HCT116 (cell line): Measurements from ENCODE around the gene TTC6. TPM values are rescaled to one million over a fixed set of nuclear protein-coding genes. Genes with fewer than 3 reads are reported as not detected.

Source experiments
- ATAC-seq: fragments of 200-7000 bp; cut with Tn5 transposase; 2 replicates; pipeline ENCODE4 v1.9.1; 2020; ENCODE audit warnings: mild to moderate bottlenecking, moderate library complexity
- BruUV-seq: library from RNA; stranded (reverse); fragments of 400-500 nt; replicated peaks from 2 replicates; lab custom pipeline; 2021; lab: Mats Ljungman, UMichigan
- CTCF ChIA-PET: fragments of 300-600 bp; sonication (Branson Sonifier 250); formaldehyde crosslinking; loops from one replicate; lab custom pipeline; 2021; ENCODE audit warnings: antibody characterized with exemption; lab: Charles Lee
- POLR2A ChIA-PET: fragments of 300-600, 350-600 bp; sonication (Branson Sonifier 250); formaldehyde crosslinking; loops from one replicate; lab custom pipeline; 2021; ENCODE audit warnings: antibody characterized with exemption; lab: Charles Lee
- RAD21 ChIA-PET, 2 experiments: fragments of 300-600 bp; sonication (Branson Sonifier 250); formaldehyde crosslinking; loops; one replicate each; lab custom pipeline; 2023; ENCODE audit warnings: low total read pairs in 2 of 2; ENCODE audit not compliant: uncharacterized antibody in 2 of 2, unreplicated experiment in 2 of 2, low non-redundant PET in 1 of 2; lab: Charles Lee
- DNase-seq: peaks from one replicate; pipeline ENCODE4 v3.0.0-alpha.2; 2010; ENCODE audit warnings: low read depth, low spot score
- H2AFZ ChIP-seq: fragments of 200-600 bp; shearing (Covaris generic), sonication (generic); 2 replicates; pipeline ENCODE4 v1.6.1; 2017; ENCODE audit warnings: low read depth, mixed run types, mixed read lengths, antibody characterized with exemption, low read length; ENCODE audit not compliant: poor library complexity, severe bottlenecking
- H3K27ac ChIP-seq: 2 replicates; pipeline ENCODE4 v1.5.1; 2012; ENCODE audit warnings: low read depth, low read length
- H3K27me3 ChIP-seq: fragments of 200-600 bp; sonication (generic); 2 replicates; pipeline ENCODE4 v1.6.1; 2016; ENCODE audit warnings: mixed run types, low read length, mixed read lengths; ENCODE audit not compliant: insufficient read depth
- H3K36me3 ChIP-seq, 2 experiments: fragments of 200-500 bp in 1 of 2; fragments of 200-600 bp in 1 of 2; sonication (Bioruptor generic) in 1 of 2; sonication (generic) in 1 of 2; 2 replicates each; pipeline versions ENCODE4 v1.5.1 to v1.6.1; 2014 to 2016; ENCODE audit warnings: low read length in 2 of 2, inconsistent platforms in 1 of 2, mixed read lengths in 1 of 2, mixed run types in 1 of 2; ENCODE audit not compliant: insufficient read depth in 2 of 2, control insufficient read depth in 1 of 2
- H3K4me1 ChIP-seq, 2 experiments: fragments of 200-600 bp in 1 of 2; sonication (generic) in 1 of 2; 2 replicates each; pipeline versions ENCODE4 v1.5.1 to v1.6.1; 2012 to 2017; ENCODE audit warnings: low read length in 2 of 2, inconsistent platforms in 1 of 2, mild to moderate bottlenecking in 1 of 2, mixed read lengths in 1 of 2, mixed run types in 1 of 2, moderate library complexity in 1 of 2; ENCODE audit not compliant: insufficient read depth in 2 of 2, control insufficient read depth in 1 of 2
- H3K4me2 ChIP-seq: fragments of 200-600 bp; sonication (generic); 2 replicates; pipeline ENCODE4 v1.6.1; 2017; ENCODE audit warnings: mixed run types, low read length, mixed read lengths
- H3K4me3 ChIP-seq, 2 experiments: fragments of 200-600 bp in 1 of 2; sonication (generic) in 1 of 2; replicated peaks in 1 of 2; 2 replicates each; pipeline ENCODE4 v1.5.1; 2011 to 2016; ENCODE audit warnings: low read length in 2 of 2, control low read depth in 1 of 2, low read depth in 1 of 2, mild to moderate bottlenecking in 1 of 2, mixed read lengths in 1 of 2, mixed run types in 1 of 2
- H3K79me2 ChIP-seq: fragments of 200-600 bp; sonication (generic); 2 replicates; pipeline ENCODE4 v1.6.1; 2017; ENCODE audit warnings: mild to moderate bottlenecking, mixed run types, low read length, moderate library complexity, mixed read lengths; ENCODE audit not compliant: insufficient read depth
- H3K9ac ChIP-seq: fragments of 200-600 bp; sonication (generic); 2 replicates; pipeline ENCODE4 v1.6.1; 2016; ENCODE audit warnings: low read length, mixed read lengths
- H3K9me2 ChIP-seq: fragments of 200-600 bp; sonication (generic), shearing (Covaris generic); 2 replicates; pipeline ENCODE4 v1.6.1; 2017; ENCODE audit warnings: mixed run types, mild to moderate bottlenecking, moderate library complexity; ENCODE audit not compliant: insufficient read depth
- H3K9me3 ChIP-seq, 2 experiments: fragments of 200-500 bp in 1 of 2; fragments of 200-600 bp in 1 of 2; sonication (Bioruptor generic) in 1 of 2; sonication (generic) in 1 of 2; 2 replicates each; pipeline ENCODE4 v1.6.1; 2014 to 2017; ENCODE audit warnings: low read length in 2 of 2, mixed read lengths in 2 of 2, inconsistent platforms in 1 of 2, low read depth in 1 of 2, mild to moderate bottlenecking in 1 of 2, mixed run types in 1 of 2, moderate library complexity in 1 of 2; ENCODE audit not compliant: control insufficient read depth in 1 of 2, insufficient read depth in 1 of 2
- H4K20me1 ChIP-seq: fragments of 200-600 bp; sonication (generic), shearing (Covaris generic); 2 replicates; pipeline ENCODE4 v1.6.1; 2017; ENCODE audit warnings: mixed run types, mild to moderate bottlenecking, moderate library complexity; ENCODE audit not compliant: insufficient read depth
- CBX3 ChIP-seq: IDR thresholded peaks from 2 replicates; pipeline ENCODE4 v1.6.1; 2012; ENCODE audit warnings: low read depth
- EGR1 ChIP-seq: IDR thresholded peaks from 2 replicates; pipeline ENCODE4 v1.6.1; 2012; ENCODE audit warnings: low read depth
- ELF1 ChIP-seq: IDR thresholded peaks from 2 replicates; pipeline ENCODE4 v1.6.1; 2012; ENCODE audit warnings: low read depth, borderline replicate concordance
- EZH2 ChIP-seq: fragments of 200-600 bp; sonication (generic); IDR thresholded peaks from 2 replicates; pipeline ENCODE4 v1.6.1; 2017; ENCODE audit warnings: antibody characterized with exemption, mixed run types
- EZH2phosphoT487 ChIP-seq: fragments of 200-600 bp; IDR thresholded peaks from 2 replicates; pipeline ENCODE4 v1.6.1; 2018; ENCODE audit warnings: antibody characterized with exemption, borderline replicate concordance
- FOSL1 ChIP-seq: IDR thresholded peaks from 2 replicates; pipeline ENCODE4 v1.6.1; 2012; ENCODE audit warnings: low read depth
- JUND ChIP-seq: IDR thresholded peaks from 2 replicates; pipeline ENCODE4 v1.6.1; 2012
- POLR2AphosphoS5 ChIP-seq: IDR thresholded peaks from 2 replicates; pipeline ENCODE4 v1.6.1; 2011; ENCODE audit warnings: mild to moderate bottlenecking, low read depth, low read length, moderate library complexity
- RAD21 ChIP-seq: IDR thresholded peaks from 2 replicates; pipeline ENCODE4 v1.6.1; 2012; ENCODE audit warnings: low read depth, mild to moderate bottlenecking
- SIN3A ChIP-seq: IDR thresholded peaks from 2 replicates; pipeline ENCODE4 v1.6.1; 2012; ENCODE audit warnings: low read depth
- SP1 ChIP-seq: IDR thresholded peaks from 2 replicates; pipeline ENCODE4 v1.6.1; 2012; ENCODE audit warnings: low read depth
- SRF ChIP-seq: IDR thresholded peaks from 2 replicates; pipeline ENCODE4 v1.6.1; 2012; ENCODE audit warnings: low read depth
- YY1 ChIP-seq: IDR thresholded peaks from 2 replicates; pipeline ENCODE4 v1.6.1; 2011; ENCODE audit warnings: low read length, low read depth, moderate library complexity, mild to moderate bottlenecking; ENCODE audit not compliant: insufficient replicate concordance; ENCODE audit errors: extremely low read depth
- ZNF274 ChIP-seq: fragments of 200-500 bp; sonication (Bioruptor generic); IDR thresholded peaks from 2 replicates; pipeline ENCODE4 v1.6.1; 2014; ENCODE audit warnings: mild to moderate bottlenecking, low read depth, low read length, inconsistent platforms
- intact Hi-C: fragments of 100-400 bp; cut with micrococcal nuclease; formaldehyde crosslinking; loops from 2 replicates; pipeline ENCODE4 v1.10.0; 2022
- total RNA-seq: library from RNA; stranded (reverse); gene quantifications from one replicate; pipeline ENCODE4 v1.2.1, GENCODE V29; 2021; ENCODE audit not compliant: unreplicated experiment
- TF ChIP-seq, protein P1 (sequence below): IDR thresholded peaks from 2 replicates; pipeline ENCODE4 v1.6.1; 2012
- TF ChIP-seq, protein P2 (sequence below): IDR thresholded peaks from 2 replicates; pipeline ENCODE4 v1.6.1; 2012
- TF ChIP-seq, protein P3 (sequence below): IDR thresholded peaks from 2 replicates; pipeline ENCODE4 v1.6.1; 2012; ENCODE audit warnings: low read depth

The TTC6 gene
- total RNA-seq, 1 experiment from 2014 or later: 0.10 TPM

DNA sequence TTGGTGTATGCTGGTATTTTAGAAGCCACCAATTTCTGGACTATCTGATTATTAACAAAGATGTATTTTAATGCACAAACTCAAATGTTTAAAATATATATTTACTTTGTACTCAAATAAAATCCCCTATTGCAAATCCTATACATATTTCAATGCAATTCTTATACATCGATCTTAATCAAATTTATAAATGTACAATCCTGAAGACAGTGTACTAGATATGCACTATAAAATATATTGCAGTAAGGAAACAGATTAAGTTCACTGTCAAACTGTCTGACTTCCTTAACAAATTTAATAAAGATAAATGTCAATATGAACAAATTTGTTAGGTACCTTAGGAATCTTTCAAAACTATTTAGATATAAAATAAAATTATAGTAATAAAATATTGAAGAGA lies 44.3 kb upstream of the TTC6 start:
- ChIA-PET CTCF (no interaction called here), POLR2A (no interaction called here), RAD21 (no interaction called here)
- Histone ChIP-seq H3K4me3 (no peak overlapping the region), H3K9ac (no peak overlapping the region), H3K79me2 (no peaks in the 10 kb centered on the region), H2AFZ (no peak overlapping the region), H3K9me2 (no peaks in the 10 kb centered on the region), H3K27me3 (no peaks in the 10 kb centered on the region), H3K4me1 (no peaks in the 10 kb centered on the region), H4K20me1 (no peaks in the 10 kb centered on the region), H3K36me3 (no peaks in the 10 kb centered on the region), H3K27ac (no peak overlapping the region), H3K9me3 (no peaks in the 10 kb centered on the region), H3K4me2 (no peak overlapping the region)
- TF ChIP-seq, protein P1, sequence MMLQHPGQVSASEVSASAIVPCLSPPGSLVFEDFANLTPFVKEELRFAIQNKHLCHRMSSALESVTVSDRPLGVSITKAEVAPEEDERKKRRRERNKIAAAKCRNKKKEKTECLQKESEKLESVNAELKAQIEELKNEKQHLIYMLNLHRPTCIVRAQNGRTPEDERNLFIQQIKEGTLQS: no peak
- TF ChIP-seq, protein P2, sequence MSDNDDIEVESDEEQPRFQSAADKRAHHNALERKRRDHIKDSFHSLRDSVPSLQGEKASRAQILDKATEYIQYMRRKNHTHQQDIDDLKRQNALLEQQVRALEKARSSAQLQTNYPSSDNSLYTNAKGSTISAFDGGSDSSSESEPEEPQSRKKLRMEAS: no peak
- TF ChIP-seq EGR1 (no peak), EZH2phosphoT487 (no peak), ZNF274 (no peak), SRF (no peak), SP1 (no peak), SIN3A (no peak), FOSL1 (no peak), YY1 (no peak), CBX3 (no peak), JUND (no peak), ELF1 (no peak), RAD21 (no peak), EZH2 (no peak), POLR2AphosphoS5 (no peak)
- TF ChIP-seq, protein P3, sequence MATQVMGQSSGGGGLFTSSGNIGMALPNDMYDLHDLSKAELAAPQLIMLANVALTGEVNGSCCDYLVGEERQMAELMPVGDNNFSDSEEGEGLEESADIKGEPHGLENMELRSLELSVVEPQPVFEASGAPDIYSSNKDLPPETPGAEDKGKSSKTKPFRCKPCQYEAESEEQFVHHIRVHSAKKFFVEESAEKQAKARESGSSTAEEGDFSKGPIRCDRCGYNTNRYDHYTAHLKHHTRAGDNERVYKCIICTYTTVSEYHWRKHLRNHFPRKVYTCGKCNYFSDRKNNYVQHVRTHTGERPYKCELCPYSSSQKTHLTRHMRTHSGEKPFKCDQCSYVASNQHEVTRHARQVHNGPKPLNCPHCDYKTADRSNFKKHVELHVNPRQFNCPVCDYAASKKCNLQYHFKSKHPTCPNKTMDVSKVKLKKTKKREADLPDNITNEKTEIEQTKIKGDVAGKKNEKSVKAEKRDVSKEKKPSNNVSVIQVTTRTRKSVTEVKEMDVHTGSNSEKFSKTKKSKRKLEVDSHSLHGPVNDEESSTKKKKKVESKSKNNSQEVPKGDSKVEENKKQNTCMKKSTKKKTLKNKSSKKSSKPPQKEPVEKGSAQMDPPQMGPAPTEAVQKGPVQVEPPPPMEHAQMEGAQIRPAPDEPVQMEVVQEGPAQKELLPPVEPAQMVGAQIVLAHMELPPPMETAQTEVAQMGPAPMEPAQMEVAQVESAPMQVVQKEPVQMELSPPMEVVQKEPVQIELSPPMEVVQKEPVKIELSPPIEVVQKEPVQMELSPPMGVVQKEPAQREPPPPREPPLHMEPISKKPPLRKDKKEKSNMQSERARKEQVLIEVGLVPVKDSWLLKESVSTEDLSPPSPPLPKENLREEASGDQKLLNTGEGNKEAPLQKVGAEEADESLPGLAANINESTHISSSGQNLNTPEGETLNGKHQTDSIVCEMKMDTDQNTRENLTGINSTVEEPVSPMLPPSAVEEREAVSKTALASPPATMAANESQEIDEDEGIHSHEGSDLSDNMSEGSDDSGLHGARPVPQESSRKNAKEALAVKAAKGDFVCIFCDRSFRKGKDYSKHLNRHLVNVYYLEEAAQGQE: no peak
- no peak for DNase-seq
- ATAC-seq: no peak
- no TSS peak for BruUV-seq
- intact Hi-C loops: no loop called here
